ENCODE data around the gene NME4.

DNA sequence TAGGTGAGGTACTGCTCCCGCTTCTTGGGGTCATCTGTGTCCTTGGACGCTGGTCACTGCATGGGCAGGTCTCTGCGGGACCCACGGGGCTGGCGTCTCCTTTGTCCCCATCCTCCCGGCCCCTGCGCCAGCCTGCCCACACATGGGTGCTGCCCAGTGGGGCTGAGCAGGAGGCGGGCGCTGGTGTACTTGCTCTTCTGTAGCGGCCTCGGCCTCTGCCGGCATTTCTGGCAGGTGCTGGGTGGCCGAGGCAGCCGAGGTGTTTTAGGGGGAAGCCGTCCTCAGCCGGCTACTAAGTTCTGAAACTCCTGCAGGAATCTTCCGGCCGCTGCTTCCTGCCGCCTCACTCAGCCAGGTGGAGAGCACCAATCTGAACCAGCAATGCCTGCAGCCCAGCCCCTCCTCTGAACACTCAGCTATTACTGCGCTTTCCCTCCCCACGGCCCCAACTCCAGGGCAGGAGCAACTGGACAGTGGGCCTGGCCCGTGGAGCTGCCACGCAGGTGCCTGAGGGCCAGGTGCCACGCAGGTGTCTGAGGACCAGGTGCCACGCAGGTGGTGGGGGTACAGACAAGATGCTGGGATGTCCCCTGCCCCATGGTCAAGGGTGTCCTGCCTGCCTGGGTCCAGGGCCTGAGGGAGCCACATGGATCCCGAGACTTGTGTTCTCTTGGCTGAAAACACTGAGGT is 14.7 kb downstream of the NME4 start:
- TF ChIP-seq, protein P1, sequence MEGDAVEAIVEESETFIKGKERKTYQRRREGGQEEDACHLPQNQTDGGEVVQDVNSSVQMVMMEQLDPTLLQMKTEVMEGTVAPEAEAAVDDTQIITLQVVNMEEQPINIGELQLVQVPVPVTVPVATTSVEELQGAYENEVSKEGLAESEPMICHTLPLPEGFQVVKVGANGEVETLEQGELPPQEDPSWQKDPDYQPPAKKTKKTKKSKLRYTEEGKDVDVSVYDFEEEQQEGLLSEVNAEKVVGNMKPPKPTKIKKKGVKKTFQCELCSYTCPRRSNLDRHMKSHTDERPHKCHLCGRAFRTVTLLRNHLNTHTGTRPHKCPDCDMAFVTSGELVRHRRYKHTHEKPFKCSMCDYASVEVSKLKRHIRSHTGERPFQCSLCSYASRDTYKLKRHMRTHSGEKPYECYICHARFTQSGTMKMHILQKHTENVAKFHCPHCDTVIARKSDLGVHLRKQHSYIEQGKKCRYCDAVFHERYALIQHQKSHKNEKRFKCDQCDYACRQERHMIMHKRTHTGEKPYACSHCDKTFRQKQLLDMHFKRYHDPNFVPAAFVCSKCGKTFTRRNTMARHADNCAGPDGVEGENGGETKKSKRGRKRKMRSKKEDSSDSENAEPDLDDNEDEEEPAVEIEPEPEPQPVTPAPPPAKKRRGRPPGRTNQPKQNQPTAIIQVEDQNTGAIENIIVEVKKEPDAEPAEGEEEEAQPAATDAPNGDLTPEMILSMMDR (IDR thresholded peaks at IDR 0.05), result no peak
- TF ChIP-seq POLR2AphosphoS5 (IDR thresholded peaks at IDR 0.05), result no peak

Data from suprapubic skin (tissue), 3 donors.